PC-3 (cell line): ENCODE results near the gene CACHD1. TPM values are rescaled to one million over a fixed set of nuclear protein-coding genes. Genes with fewer than 3 reads are reported as not detected.

Experiments used
- ATAC-seq: fragments of 200-7000 bp; cut with Tn5 transposase; 2 replicates; pipeline ENCODE4 v1.9.1; 2020; ENCODE audit warnings: mild to moderate bottlenecking, moderate library complexity
- BruUV-seq: library from RNA; stranded (reverse); fragments of 400-500 nt; replicated peaks from 2 replicates; lab custom pipeline; 2021; lab: Mats Ljungman, UMichigan
- CTCF ChIA-PET: fragments of 300-600 bp; sonication (Branson Sonifier 250); formaldehyde crosslinking; loops from one replicate; lab custom pipeline; 2022; ENCODE audit warnings: antibody characterized with exemption; lab: Charles Lee
- POLR2A ChIA-PET: fragments of 300-600 bp; sonication (Branson Sonifier 250); formaldehyde crosslinking; loops from one replicate; lab custom pipeline; 2022; ENCODE audit warnings: antibody characterized with exemption; ENCODE audit not compliant: unreplicated experiment; lab: Charles Lee
- DNase-seq: peaks from one replicate; pipeline ENCODE4 v3.0.0-alpha.2; 2015
- H2AFZ ChIP-seq: fragments of 300-600 bp; sonication (generic); 2 replicates; pipeline ENCODE4 v1.6.0; 2016; ENCODE audit warnings: antibody characterized with exemption, low read length
- H3F3A ChIP-seq: fragments of 300-600 bp; sonication (generic); one replicate; pipeline ENCODE4 v1.6.0; 2017; ENCODE audit warnings: antibody characterized with exemption, low read length, control low read depth, mild to moderate bottlenecking; ENCODE audit not compliant: unreplicated experiment
- H3K27ac ChIP-seq: fragments of 300-600 bp; sonication (generic); 2 replicates; pipeline ENCODE4 v1.5.1; 2016; ENCODE audit warnings: mild to moderate bottlenecking, low read length
- H3K27me3 ChIP-seq: fragments of 300-600 bp; sonication (generic); 2 replicates; pipeline ENCODE4 v1.6.1; 2016; ENCODE audit warnings: low read length, mixed read lengths
- H3K36me3 ChIP-seq: fragments of 300-600 bp; sonication (generic); 2 replicates; pipeline ENCODE4 v1.6.1; 2016; ENCODE audit warnings: low read depth, mixed run types, low read length, mixed read lengths
- H3K4me1 ChIP-seq: fragments of 300-600 bp; sonication (generic); 2 replicates; pipeline ENCODE4 v1.5.1; 2016; ENCODE audit warnings: low read length; ENCODE audit not compliant: insufficient read depth
- H3K4me2 ChIP-seq: fragments of 300-600 bp; sonication (generic); 2 replicates; pipeline ENCODE4 v1.6.0; 2016; ENCODE audit warnings: low read length
- H3K4me3 ChIP-seq: fragments of 300-600 bp; sonication (generic); 2 replicates; pipeline ENCODE4 v1.5.1; 2016; ENCODE audit warnings: mild to moderate bottlenecking, low read length, mixed read lengths
- H3K79me2 ChIP-seq: fragments of 300-600 bp; sonication (generic); 2 replicates; pipeline ENCODE4 v1.6.1; 2017; ENCODE audit warnings: low read length, mixed read lengths
- H3K9ac ChIP-seq: fragments of 300-600 bp; sonication (generic); 2 replicates; pipeline ENCODE4 v1.6.0; 2016; ENCODE audit warnings: mild to moderate bottlenecking, low read length
- H3K9me2 ChIP-seq: fragments of 300-600 bp; sonication (generic); replicated peaks from 2 replicates; pipeline ENCODE4 v1.6.1; 2016; ENCODE audit warnings: mixed run types, low read length, mixed read lengths
- H3K9me3 ChIP-seq: fragments of 300-600 bp; sonication (generic); 2 replicates; pipeline ENCODE4 v1.6.1; 2016; ENCODE audit warnings: low read length, mixed read lengths
- H4K20me1 ChIP-seq: fragments of 300-600 bp; sonication (generic); 2 replicates; pipeline ENCODE4 v1.6.1; 2016; ENCODE audit warnings: low read length, mixed read lengths
- CTCF ChIP-seq: fragments of 300-600 bp; sonication (generic); conservative IDR thresholded peaks from 2 replicates; pipeline ENCODE4 v1.5.1; 2017; ENCODE audit warnings: antibody characterized with exemption, low read depth, mild to moderate bottlenecking, low read length
- EZH2 ChIP-seq: fragments of 300-600 bp; sonication (generic); IDR thresholded peaks from one replicate; pipeline ENCODE4 v1.6.1; 2017; ENCODE audit warnings: antibody characterized with exemption, mild to moderate bottlenecking, low read length; ENCODE audit not compliant: unreplicated experiment
- EZH2phosphoT487 ChIP-seq: fragments of 300-600 bp; sonication (generic); IDR thresholded peaks from 2 replicates; pipeline ENCODE4 v1.6.1; 2018; ENCODE audit warnings: mild to moderate bottlenecking, antibody characterized with exemption, low read length, borderline replicate concordance
- intact Hi-C: fragments of 100-400 bp; cut with micrococcal nuclease; formaldehyde crosslinking; loops from 2 replicates; pipeline ENCODE4 v1.9.0; 2023
- total RNA-seq: library from RNA; depleted of rRNA; stranded (reverse); fragments of >200 nt; gene quantifications from 2 replicates; pipeline ENCODE4 v1.2.3, GENCODE V29; 2014

Gene CACHD1
- total RNA-seq, 1 experiment from 2014 or later, result 6.6 TPM

- Histone ChIP-seq H3K9me2 (no peaks in the 10 kb centered on the region), H2AFZ (no peak overlapping the region), H3F3A (no peaks in the 10 kb centered on the region), H3K79me2 (no peaks in the 10 kb centered on the region), H3K9me3 (no peaks in the 10 kb centered on the region), H3K36me3 (no peaks in the 10 kb centered on the region), H4K20me1 (no peaks in the 10 kb centered on the region), H3K4me3 (no peak overlapping the region), H3K4me1 (peaks cover 15% of the 10 kb centered on the region), H3K27ac (no peak overlapping the region), H3K4me2 (no peak overlapping the region), H3K27me3 (no peaks in the 10 kb centered on the region), H3K9ac (no peak overlapping the region)
- ChIA-PET POLR2A (no interaction called here), CTCF (no interaction called here)
- no peak for TF ChIP-seq EZH2
- no peak for TF ChIP-seq CTCF
- no peak for TF ChIP-seq EZH2phosphoT487
- intact Hi-C loops, result no loop called here
- ATAC-seq, result no peak
- no TSS peak for BruUV-seq
- DNase-seq, result no peak
These were observed 154.9 kb downstream of the CACHD1 start for GRCh38 chr1:64624808-64625207.

- intact Hi-C loops, result no loop called here
- no peaks in the 10 kb centered on the region for H3F3A ChIP-seq
- ChIA-PET CTCF (no interaction called here), POLR2A (no interaction called here)
- no peaks in the 10 kb centered on the region for H4K20me1 ChIP-seq
- no TSS peak for BruUV-seq
- ATAC-seq (no peak), DNase-seq (no peak)
- H3K9ac ChIP-seq, result no peak overlapping the region
- H3K4me2 ChIP-seq, result no peak overlapping the region
- H3K9me3 ChIP-seq, result no peaks in the 10 kb centered on the region
- H3K9me2 ChIP-seq, result no peaks in the 10 kb centered on the region
- no peaks in the 10 kb centered on the region for H3K4me1 ChIP-seq
- H2AFZ ChIP-seq, result no peak overlapping the region
- TF ChIP-seq EZH2, result no peak
- no peak for TF ChIP-seq CTCF
- no peak for TF ChIP-seq EZH2phosphoT487
- no peaks in the 10 kb centered on the region for H3K27me3 ChIP-seq
- no peak overlapping the region for H3K4me3 ChIP-seq
- no peaks in the 10 kb centered on the region for H3K79me2 ChIP-seq
- no peaks in the 10 kb centered on the region for H3K36me3 ChIP-seq
- H3K27ac ChIP-seq, result no peak overlapping the region
These were observed 160.7 kb downstream of the CACHD1 start for GRCh38 chr1:64630611-64631010.

- H3K27me3 ChIP-seq, result no peaks in the 10 kb centered on the region
- H3K9ac ChIP-seq, result no peak overlapping the region
- DNase-seq (no peak), ATAC-seq (no peak)
- no peaks in the 10 kb centered on the region for H4K20me1 ChIP-seq
- TF ChIP-seq EZH2phosphoT487 (no peak), EZH2 (no peak), CTCF (no peak)
- intact Hi-C loops, result no loop called here
- BruUV-seq, result no TSS peak
- no peaks in the 10 kb centered on the region for H3K36me3 ChIP-seq
- H3K9me3 ChIP-seq, result no peaks in the 10 kb centered on the region
- H3K4me2 ChIP-seq, result no peak overlapping the region
- POLR2A ChIA-PET, result no interaction called here
- H2AFZ ChIP-seq, result no peak overlapping the region
- H3K27ac ChIP-seq, result no peak overlapping the region
- H3K79me2 ChIP-seq, result no peaks in the 10 kb centered on the region
- H3K4me1 ChIP-seq, result no peaks in the 10 kb centered on the region
- CTCF ChIA-PET, result no interaction called here
- no peaks in the 10 kb centered on the region for H3K9me2 ChIP-seq
- no peaks in the 10 kb centered on the region for H3F3A ChIP-seq
- no peak overlapping the region for H3K4me3 ChIP-seq
These were observed 161.6 kb downstream of the CACHD1 start for GRCh38 chr1:64631346-64632034.
